ENCODE measurements around the gene SDHB.

GRCh38 chr1:17027900-17028299, 25.9 kb downstream of the SDHB start:
- TF ChIP-seq POLR2A (IDR thresholded peaks at IDR 0.05) (no peak), CTCF (IDR thresholded peaks at IDR 0.05) (no peak), EP300 (IDR thresholded peaks at IDR 0.05) (no peak)

Measured in ovary (tissue), 3 donors.